HG02981 (cell line): Measurements from ENCODE around the gene PHC2.

Source experiments
- ATAC-seq: cut with Tn5 transposase; IDR thresholded peaks from one replicate; pipeline ENCODE4 v1.9.1; 2021; ENCODE audit warnings: mild to moderate bottlenecking, moderate library complexity; ENCODE audit not compliant: unreplicated experiment

PHC2 gene, protein sequence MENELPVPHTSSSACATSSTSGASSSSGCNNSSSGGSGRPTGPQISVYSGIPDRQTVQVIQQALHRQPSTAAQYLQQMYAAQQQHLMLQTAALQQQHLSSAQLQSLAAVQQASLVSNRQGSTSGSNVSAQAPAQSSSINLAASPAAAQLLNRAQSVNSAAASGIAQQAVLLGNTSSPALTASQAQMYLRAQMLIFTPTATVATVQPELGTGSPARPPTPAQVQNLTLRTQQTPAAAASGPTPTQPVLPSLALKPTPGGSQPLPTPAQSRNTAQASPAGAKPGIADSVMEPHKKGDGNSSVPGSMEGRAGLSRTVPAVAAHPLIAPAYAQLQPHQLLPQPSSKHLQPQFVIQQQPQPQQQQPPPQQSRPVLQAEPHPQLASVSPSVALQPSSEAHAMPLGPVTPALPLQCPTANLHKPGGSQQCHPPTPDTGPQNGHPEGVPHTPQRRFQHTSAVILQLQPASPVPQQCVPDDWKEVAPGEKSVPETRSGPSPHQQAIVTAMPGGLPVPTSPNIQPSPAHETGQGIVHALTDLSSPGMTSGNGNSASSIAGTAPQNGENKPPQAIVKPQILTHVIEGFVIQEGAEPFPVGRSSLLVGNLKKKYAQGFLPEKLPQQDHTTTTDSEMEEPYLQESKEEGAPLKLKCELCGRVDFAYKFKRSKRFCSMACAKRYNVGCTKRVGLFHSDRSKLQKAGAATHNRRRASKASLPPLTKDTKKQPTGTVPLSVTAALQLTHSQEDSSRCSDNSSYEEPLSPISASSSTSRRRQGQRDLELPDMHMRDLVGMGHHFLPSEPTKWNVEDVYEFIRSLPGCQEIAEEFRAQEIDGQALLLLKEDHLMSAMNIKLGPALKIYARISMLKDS

GRCh38 chr1:33430692-33431593 lies at the start of gene PHC2:
Gene PHC2, minus strand, starts transcription at chr1:33431095. Its CDS starts 55,556 bp downstream, at chr1:33375539.
- ATAC-seq = peak; percentile 97

DNA sequence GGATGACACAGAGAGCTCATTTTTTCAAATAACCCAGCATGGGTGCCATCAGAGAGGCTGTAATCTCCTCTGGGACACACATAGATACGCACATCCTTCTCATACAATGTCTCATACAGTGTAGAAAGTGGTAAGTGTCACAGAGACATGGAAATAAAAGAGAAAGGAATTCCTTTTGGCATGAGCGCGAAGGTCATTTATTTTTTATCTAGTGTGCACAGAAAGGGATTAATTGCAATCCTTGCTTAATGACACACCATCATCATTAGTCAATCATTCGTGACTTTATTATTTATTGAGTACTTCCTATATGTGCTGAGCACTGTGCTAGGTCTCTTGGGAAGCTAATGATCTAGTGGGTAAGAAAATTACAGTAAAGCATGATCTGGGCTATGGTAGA lies 46.6 kb upstream of the PHC2 start:
- no peak for ATAC-seq

- no peak for ATAC-seq
Measured at GRCh38 chr1:33473900-33474299, 43.0 kb upstream of the PHC2 start.

DNA sequence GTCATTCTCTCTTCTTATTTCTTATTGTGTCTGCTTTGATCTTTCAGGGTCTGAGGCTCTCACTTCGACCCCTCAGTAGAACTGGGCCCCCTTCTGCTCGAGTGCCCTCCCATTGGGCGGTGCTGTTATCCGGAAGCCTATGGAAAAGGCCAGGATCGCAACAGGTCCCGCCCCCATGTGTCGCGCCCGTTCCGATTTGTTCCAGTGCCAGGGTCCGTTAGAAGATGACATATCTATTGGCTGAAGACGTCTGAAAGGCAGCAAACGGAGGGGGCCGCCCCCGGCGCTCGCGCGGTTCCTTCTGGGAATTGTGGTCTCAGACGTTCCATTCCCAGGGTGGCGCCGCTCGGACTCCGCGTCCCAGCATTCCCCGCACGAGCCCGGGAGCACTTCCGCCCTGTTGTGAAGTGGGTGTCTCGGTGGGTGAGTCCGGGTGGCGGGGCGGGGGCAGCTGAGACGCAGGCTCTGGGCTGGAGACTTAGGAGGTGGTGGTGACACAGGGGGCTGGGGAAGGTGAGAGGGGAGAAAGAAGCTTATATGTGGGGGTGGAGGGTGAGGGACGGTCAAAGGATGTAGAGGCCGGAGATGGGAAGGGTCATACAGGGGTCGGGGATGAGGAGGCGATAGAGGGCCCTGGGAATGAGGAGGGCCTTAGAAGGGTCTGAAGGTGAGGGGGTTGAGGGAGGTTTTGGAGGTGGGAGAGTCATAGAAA lies 41.5 kb upstream of the PHC2 start, which contains the start of gene ZSCAN20:
ZSCAN20 (plus strand) TSS at position 377 of the 712 bp plus-strand sequence. CDS start 6,644 bp downstream, outside the sequence.
- ATAC-seq = peak; percentile 87

DNA sequence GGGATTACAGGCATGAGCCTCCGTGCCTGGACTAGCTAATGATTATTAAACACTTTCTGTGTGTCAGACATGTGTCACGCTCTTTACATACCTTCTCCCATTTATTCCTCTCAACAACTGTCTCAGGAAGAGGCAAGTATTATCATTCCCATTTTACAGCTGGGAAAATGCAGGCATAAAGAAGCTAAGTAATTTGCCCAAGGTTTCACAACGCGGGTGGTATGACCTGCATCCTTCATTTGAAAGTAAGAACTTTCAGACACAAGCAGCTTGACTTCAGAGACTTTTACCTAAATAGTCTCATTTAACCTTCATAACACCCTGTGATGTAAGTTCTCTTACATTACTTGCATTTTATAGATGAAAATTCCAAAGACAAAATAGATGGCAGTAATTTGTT lies 40.5 kb upstream of the PHC2 start:
- no peak for ATAC-seq

GRCh38 chr1:33470495-33471012 lies 39.7 kb upstream of the PHC2 start:
- peak; percentile 55 for ATAC-seq

GRCh38 chr1:33469691-33470090 lies 38.8 kb upstream of the PHC2 start:
- ATAC-seq = no peak

- ATAC-seq = no peak
Measured at GRCh38 chr1:33468967-33469366, 38.1 kb upstream of the PHC2 start.

- ATAC-seq = no peak
Measured at GRCh38 chr1:33468531-33468930, 37.6 kb upstream of the PHC2 start.

GRCh38 chr1:33468011-33468410 lies 37.1 kb upstream of the PHC2 start:
- ATAC-seq = no peak

- ATAC-seq = no peak
Measured at GRCh38 chr1:33466159-33466558, 35.3 kb upstream of the PHC2 start.

DNA sequence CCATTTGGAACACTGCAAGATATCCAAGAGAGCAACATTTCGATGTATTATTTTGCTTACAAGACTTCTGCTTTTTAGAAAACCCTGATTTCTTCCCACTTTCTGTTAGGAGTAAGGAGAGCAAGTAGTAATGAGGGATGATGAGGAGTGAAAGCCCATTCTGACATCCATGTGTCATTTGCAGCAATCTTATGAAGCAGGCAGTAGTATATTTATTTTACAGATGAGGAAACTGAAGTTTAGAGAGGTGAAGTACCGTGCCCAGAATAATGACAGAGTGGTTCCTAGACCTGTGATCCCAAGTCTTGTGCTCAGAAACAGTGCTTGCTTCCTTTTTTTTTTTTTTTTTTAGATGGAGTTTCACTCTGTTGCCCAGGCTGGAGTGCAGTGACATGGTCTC lies 34.4 kb upstream of the PHC2 start:
- ATAC-seq = no peak

DNA sequence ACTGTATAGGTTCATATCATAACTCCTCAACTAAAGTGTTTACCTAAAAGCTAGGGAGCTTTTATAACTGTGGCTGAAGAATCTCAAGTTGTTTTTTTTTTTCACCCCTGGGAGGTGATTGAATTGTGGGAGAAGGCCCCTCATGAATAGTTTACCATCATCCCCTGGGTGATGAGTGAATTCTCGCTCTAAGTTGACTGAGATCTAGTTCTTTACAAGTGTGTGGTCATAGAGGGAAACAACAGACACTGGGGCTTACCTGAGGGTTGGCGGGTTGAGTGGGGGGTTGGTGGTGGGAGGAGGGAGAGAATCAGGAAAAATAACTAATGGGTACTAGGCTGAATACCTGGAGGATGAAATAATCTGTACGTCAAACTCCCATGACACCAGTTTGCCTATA lies 33.7 kb upstream of the PHC2 start:
- no peak for ATAC-seq

- no peak for ATAC-seq
Measured at GRCh38 chr1:33462405-33463164, 31.7 kb upstream of the PHC2 start.

DNA sequence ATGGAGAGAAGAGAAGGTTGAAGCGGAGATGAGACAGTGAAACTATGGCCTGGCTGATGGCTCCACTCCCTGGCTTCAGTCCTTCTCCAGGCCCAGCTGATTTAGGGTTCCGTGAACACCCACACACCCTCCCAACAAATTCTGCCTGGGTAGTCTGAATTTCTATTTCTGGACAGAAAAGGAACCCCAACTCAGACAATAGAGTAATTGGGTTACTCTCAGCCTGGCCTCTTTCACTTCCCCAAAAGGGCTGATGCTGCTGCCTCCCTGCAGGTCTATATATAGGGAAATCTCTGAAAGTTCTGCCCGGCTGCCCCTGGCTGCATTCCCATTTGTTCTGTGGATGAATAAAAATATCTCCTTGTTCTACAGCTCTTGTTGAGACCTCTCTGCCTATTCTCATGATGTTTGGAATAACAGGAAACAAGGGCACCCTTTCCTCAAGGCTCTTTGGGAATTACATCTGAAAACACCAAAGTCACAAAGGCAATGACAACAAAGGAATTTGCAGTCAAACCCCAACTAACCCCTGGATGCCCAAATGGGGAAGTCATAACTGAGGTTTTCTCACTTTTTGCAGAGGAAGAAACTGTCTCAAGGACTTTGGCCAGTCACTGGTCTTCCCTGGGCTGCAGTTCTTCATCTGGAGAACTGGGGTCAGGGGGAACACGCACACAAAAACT lies 30.2 kb upstream of the PHC2 start:
- peak; percentile 71 for ATAC-seq

- ATAC-seq = no peak
Measured at GRCh38 chr1:33460144-33460543, 29.2 kb upstream of the PHC2 start.

GRCh38 chr1:33459691-33460090 lies 28.8 kb upstream of the PHC2 start:
- no peak for ATAC-seq

DNA sequence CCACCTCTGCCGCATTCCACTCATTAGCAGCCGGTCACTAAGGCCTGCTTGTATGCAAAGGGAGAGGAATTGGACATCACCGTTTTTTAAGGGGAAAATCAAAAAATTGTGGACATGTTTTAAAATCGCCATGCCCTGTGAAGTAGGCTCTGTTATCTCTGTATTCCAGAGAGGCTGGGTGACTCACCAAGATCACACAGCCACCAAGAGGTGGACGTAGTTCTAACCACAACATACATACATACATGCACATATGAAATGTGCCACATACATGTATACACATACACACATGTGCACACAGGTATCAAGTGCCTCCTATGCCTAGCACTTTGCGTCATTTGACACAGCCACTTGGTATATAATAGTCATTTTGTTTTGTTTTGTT lies 25.6 kb upstream of the PHC2 start:
- no peak for ATAC-seq
